IMR-90 (cell line): ENCODE results near the gene CAT. TPM values are rescaled to one million over a fixed set of nuclear protein-coding genes. Genes with fewer than 3 reads are reported as not detected.

Experiments
- ATAC-seq: fragments of 200-7000 bp; cut with Tn5 transposase; 2 replicates; pipeline ENCODE4 v1.9.1; 2020; ENCODE audit warnings: low read depth, mild to moderate bottlenecking, moderate library complexity
- BruUV-seq: library from RNA; stranded (reverse); fragments of 400-500 nt; replicated peaks from 2 replicates; lab custom pipeline; 2021; lab: Mats Ljungman, UMichigan
- CTCF ChIA-PET: fragments of 300-600 bp; formaldehyde crosslinking; extraction: SDS; loops from one replicate; lab custom pipeline; 2021; ENCODE audit warnings: antibody characterized with exemption; lab: Yijun Ruan, JAX
- POLR2A ChIA-PET: fragments of 300-600 bp; sonication (Branson Sonifier 250); formaldehyde crosslinking; loops from one replicate; lab custom pipeline; 2022; ENCODE audit warnings: antibody characterized with exemption; ENCODE audit not compliant: unreplicated experiment; lab: Charles Lee
- DNase-seq: peaks from one replicate; pipeline ENCODE4 v3.0.0; 2013
- H2AFZ ChIP-seq: replicated peaks from 2 replicates; pipeline ENCODE3; 2013; ENCODE audit warnings: low read length, mild to moderate bottlenecking; ENCODE audit not compliant: poor library complexity
- H2AK5ac ChIP-seq: 2 replicates; pipeline ENCODE4 v1.6.1; 2013; ENCODE audit warnings: low read depth, low read length, inconsistent platforms
- H2AK9ac ChIP-seq: replicated peaks from 2 replicates; pipeline ENCODE3; 2013; ENCODE audit warnings: mild to moderate bottlenecking, low read depth, low read length, moderate library complexity; ENCODE audit not compliant: poor library complexity
- H2BK120ac ChIP-seq: 2 replicates; pipeline ENCODE4 v1.6.1; 2013; ENCODE audit warnings: low read depth, low read length, inconsistent platforms
- H2BK15ac ChIP-seq: 3 replicates; pipeline ENCODE4 v1.6.1; 2013; ENCODE audit warnings: low read depth, low read length, inconsistent platforms
- H2BK20ac ChIP-seq: 2 replicates; pipeline ENCODE4 v1.6.1; 2013; ENCODE audit warnings: low read depth, mild to moderate bottlenecking, inconsistent platforms, low read length, moderate library complexity
- H2BK5ac ChIP-seq: 2 replicates; pipeline ENCODE4 v1.6.1; 2013; ENCODE audit warnings: mild to moderate bottlenecking, low read depth, low read length, inconsistent platforms; ENCODE audit not compliant: poor library complexity, severe bottlenecking
- H3K14ac ChIP-seq: replicated peaks from 2 replicates; pipeline ENCODE4 v1.6.1; 2013; ENCODE audit warnings: low read depth, low read length, inconsistent platforms
- H3K18ac ChIP-seq: 2 replicates; pipeline ENCODE4 v1.6.1; 2013; ENCODE audit warnings: low read depth, low read length, control low read depth
- H3K23ac ChIP-seq: 2 replicates; pipeline ENCODE4 v1.6.1; 2013; ENCODE audit warnings: low read depth, low read length, inconsistent platforms
- H3K27ac ChIP-seq: 2 replicates; pipeline ENCODE4 v1.5.1; 2013; ENCODE audit warnings: mild to moderate bottlenecking, control low read depth, low read length; ENCODE audit not compliant: insufficient read depth
- H3K27me3 ChIP-seq: 2 replicates; pipeline ENCODE4 v1.6.1; 2013; ENCODE audit warnings: low read length; ENCODE audit not compliant: control insufficient read depth, insufficient read depth
- H3K36me3 ChIP-seq: 2 replicates; pipeline ENCODE4 v1.6.1; 2013; ENCODE audit warnings: low read length, mixed read lengths; ENCODE audit not compliant: control insufficient read depth, insufficient read depth
- H3K4ac ChIP-seq: 2 replicates; pipeline ENCODE4 v1.6.1; 2013; ENCODE audit warnings: low read depth, low read length, inconsistent platforms
- H3K4me1 ChIP-seq: 2 replicates; pipeline ENCODE4 v1.6.1; 2013; ENCODE audit warnings: low read length, mixed read lengths; ENCODE audit not compliant: control insufficient read depth, insufficient read depth
- H3K4me2 ChIP-seq: 2 replicates; pipeline ENCODE4 v1.6.1; 2013; ENCODE audit warnings: low read depth, mild to moderate bottlenecking, control low read depth, low read length, moderate library complexity
- H3K4me3 ChIP-seq: 2 replicates; pipeline ENCODE4 v1.5.1; 2013; ENCODE audit warnings: low read depth, mild to moderate bottlenecking, control low read depth, low read length, moderate library complexity; ENCODE audit not compliant: insufficient read depth
- H3K56ac ChIP-seq: 2 replicates; pipeline ENCODE4 v1.6.1; 2013; ENCODE audit warnings: low read length, inconsistent platforms; ENCODE audit not compliant: insufficient read depth; ENCODE audit errors: extremely low read depth
- H3K79me1 ChIP-seq, 2 experiments: 2 replicates each; pipeline ENCODE4 v1.6.1; 2013; ENCODE audit warnings: low read length in 2 of 2, inconsistent platforms in 1 of 2, low read depth in 1 of 2
- H3K9ac ChIP-seq: 2 replicates; pipeline ENCODE4 v1.6.1; 2013; ENCODE audit warnings: low read depth, low read length, control low read depth
- H3K9me1 ChIP-seq: 2 replicates; pipeline ENCODE4 v1.6.1; 2013; ENCODE audit warnings: low read length, inconsistent platforms; ENCODE audit not compliant: insufficient read depth
- H3K9me3 ChIP-seq: 2 replicates; pipeline ENCODE4 v1.6.1; 2013; ENCODE audit warnings: low read length; ENCODE audit not compliant: control insufficient read depth, insufficient read depth
- H4K20me1 ChIP-seq: 2 replicates; pipeline ENCODE4 v1.6.1; 2013; ENCODE audit warnings: low read length, inconsistent platforms; ENCODE audit not compliant: insufficient read depth
- H4K5ac ChIP-seq: 2 replicates; pipeline ENCODE4 v1.6.1; 2013; ENCODE audit warnings: mild to moderate bottlenecking, low read depth, low read length, control low read depth
- H4K8ac ChIP-seq, 2 experiments: 2 replicates each; pipeline ENCODE4 v1.6.1; 2013; ENCODE audit warnings: low read depth in 2 of 2, low read length in 2 of 2, control low read depth in 1 of 2, inconsistent platforms in 1 of 2
- H4K91ac ChIP-seq: 2 replicates; pipeline ENCODE4 v1.6.1; 2013; ENCODE audit warnings: low read depth, low read length, inconsistent platforms; ENCODE audit not compliant: insufficient read depth
- CHD1 ChIP-seq: IDR thresholded peaks from 2 replicates; pipeline ENCODE4 v1.6.1; 2012; ENCODE audit warnings: low read depth, low read length, improper control_type of control experiment
- ELK1 ChIP-seq: fragments of 150-350 bp; IDR thresholded peaks from 2 replicates; pipeline ENCODE4 v1.6.1; 2016; ENCODE audit warnings: low read depth, mild to moderate bottlenecking, low read length, moderate library complexity, borderline replicate concordance
- RAD21 ChIP-seq: IDR thresholded peaks from 2 replicates; pipeline ENCODE4 v1.6.1; 2012; ENCODE audit warnings: low read length, improper control_type of control experiment
- RCOR1 ChIP-seq: IDR thresholded peaks from 2 replicates; pipeline ENCODE4 v1.6.1; 2012; ENCODE audit warnings: mild to moderate bottlenecking, low read length, improper control_type of control experiment; ENCODE audit not compliant: insufficient replicate concordance
- SMC3 ChIP-seq: fragments of 150-350 bp; IDR thresholded peaks from 2 replicates; pipeline ENCODE4 v1.6.1; 2016; ENCODE audit warnings: low read depth, mild to moderate bottlenecking, antibody characterized with exemption, low read length, moderate library complexity
- WGBS, 2 experiments: methylation state at CpG; one replicate each; pipeline versions ENCODE4 v1.1.5 to v1.1.7; 2013; ENCODE audit warnings: missing lambda C conversion rate in 2 of 2; ENCODE audit not compliant: insufficient read length in 1 of 2; ENCODE audit errors: extremely low coverage in 2 of 2; 5-methylcytosine and 5-hydroxymethylcytosine counted together
- dilution Hi-C: fragments of 300-500 bp; cut with HindIII; formaldehyde crosslinking; loops from one replicate; pipeline ENCODE4 v1.14.3; 2018; ENCODE audit warnings: low sequenced_read_pairs; ENCODE audit not compliant: unreplicated experiment
- in situ Hi-C: fragments of 300-500 bp; cut with MboI; formaldehyde crosslinking; loops from 3 replicates; pipeline ENCODE4 v1.14.3; 2019; ENCODE audit warnings: low sequenced_read_pairs, inconsistent platforms, mixed read lengths
- intact Hi-C: fragments of 100-400 bp; cut with micrococcal nuclease; formaldehyde crosslinking; loops from 2 replicates; pipeline ENCODE4 v1.10.0; 2022
- polyA plus RNA-seq, 3 experiments: library from polyadenylated mRNA; depleted of rRNA; stranded (reverse); fragments of >200 nt; gene quantifications; 2 replicates each; pipeline ENCODE4 v1.2.3, GENCODE V29; 2012; ENCODE audit warnings: low replicate concordance in 1 of 3
- total RNA-seq: library from RNA; depleted of rRNA; stranded (reverse); fragments of >200 nt; gene quantifications from 2 replicates; pipeline ENCODE4 v1.2.3, GENCODE V29; 2012
- TF ChIP-seq, protein P1 (sequence below): conservative IDR thresholded peaks from 2 replicates; pipeline ENCODE4 v1.5.1; 2012; ENCODE audit warnings: mild to moderate bottlenecking, low read depth, low read length, improper control_type of control experiment

The CAT gene
- total and polyA plus RNA-seq, 2 of the 4 experiments (the other 2 are of a cell fraction), result 52.5 to 80.5 TPM

DNA sequence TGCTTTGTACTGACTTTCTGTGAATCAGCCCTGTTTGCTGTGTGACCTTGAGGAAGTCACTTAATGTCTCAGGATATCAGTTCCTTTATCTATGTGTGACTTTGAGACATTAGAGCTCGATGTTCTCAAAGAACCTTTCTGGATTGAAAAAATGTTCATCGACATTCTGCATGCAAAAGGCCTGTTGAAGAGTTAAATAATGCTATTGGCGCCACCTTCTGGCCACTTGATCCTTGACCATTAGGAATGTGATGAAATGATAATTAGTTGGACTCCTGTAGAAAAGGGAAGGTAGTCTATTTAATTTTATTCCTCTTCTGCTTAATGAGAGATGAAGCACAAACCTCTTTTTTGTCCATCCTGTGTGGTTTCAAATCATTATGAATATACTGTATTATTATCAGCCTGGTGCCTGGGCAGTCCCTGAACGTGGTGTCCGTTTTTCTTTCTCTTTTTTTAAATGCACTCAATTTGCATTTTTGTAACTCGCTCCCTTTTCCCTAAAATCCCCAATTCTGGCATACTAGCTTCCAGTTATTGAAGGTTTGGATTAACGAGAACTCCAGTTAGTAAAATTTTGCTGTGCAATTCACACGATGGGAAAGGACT, 54.2 kb downstream of the CAT start:
- H3K23ac ChIP-seq, result no peak overlapping the region

More for the DNA sequence above, 54.2 kb downstream of the CAT start:
- POLR2A ChIA-PET, result no interaction called here
- H2AFZ ChIP-seq, result no peak overlapping the region
- no peak overlapping the region for H3K27ac ChIP-seq
- H2BK20ac ChIP-seq, result no peak overlapping the region
- no peak overlapping the region for H3K9ac ChIP-seq
- no peak overlapping the region for H2AK9ac ChIP-seq
- H3K56ac ChIP-seq, result no peak overlapping the region
- dilution Hi-C loops (no loop called here), in situ Hi-C loops (loop anchor here (5.0 to 10.0 kb wide), 2 partner anchors 126 to 318 kb away; no protein-coding TSS in a partner anchor), intact Hi-C loops (loop anchor here (2.0 to 10.0 kb wide), 3 partner anchors 134 to 498 kb away; partner anchors contain the start of gene ABTB2)
- H3K4ac ChIP-seq, result no peak overlapping the region
- TF ChIP-seq, protein P1, sequence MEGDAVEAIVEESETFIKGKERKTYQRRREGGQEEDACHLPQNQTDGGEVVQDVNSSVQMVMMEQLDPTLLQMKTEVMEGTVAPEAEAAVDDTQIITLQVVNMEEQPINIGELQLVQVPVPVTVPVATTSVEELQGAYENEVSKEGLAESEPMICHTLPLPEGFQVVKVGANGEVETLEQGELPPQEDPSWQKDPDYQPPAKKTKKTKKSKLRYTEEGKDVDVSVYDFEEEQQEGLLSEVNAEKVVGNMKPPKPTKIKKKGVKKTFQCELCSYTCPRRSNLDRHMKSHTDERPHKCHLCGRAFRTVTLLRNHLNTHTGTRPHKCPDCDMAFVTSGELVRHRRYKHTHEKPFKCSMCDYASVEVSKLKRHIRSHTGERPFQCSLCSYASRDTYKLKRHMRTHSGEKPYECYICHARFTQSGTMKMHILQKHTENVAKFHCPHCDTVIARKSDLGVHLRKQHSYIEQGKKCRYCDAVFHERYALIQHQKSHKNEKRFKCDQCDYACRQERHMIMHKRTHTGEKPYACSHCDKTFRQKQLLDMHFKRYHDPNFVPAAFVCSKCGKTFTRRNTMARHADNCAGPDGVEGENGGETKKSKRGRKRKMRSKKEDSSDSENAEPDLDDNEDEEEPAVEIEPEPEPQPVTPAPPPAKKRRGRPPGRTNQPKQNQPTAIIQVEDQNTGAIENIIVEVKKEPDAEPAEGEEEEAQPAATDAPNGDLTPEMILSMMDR, result peak; percentile 69
- no peak for TF ChIP-seq RCOR1
- TF ChIP-seq ELK1, result no peak
- peak; percentile 52 for TF ChIP-seq RAD21
- no peak for TF ChIP-seq CHD1
- TF ChIP-seq SMC3, result peak; percentile 48; the same call in 1 of the 2 replicates
- BruUV-seq, result no TSS peak
- H4K8ac ChIP-seq, result no peak overlapping the region
- H3K4me2 ChIP-seq, result no peak overlapping the region
- H3K14ac ChIP-seq, result no peak overlapping the region
- peaks cover 46% of the 10 kb centered on the region for H3K27me3 ChIP-seq
- CTCF ChIA-PET, result interaction anchor here (0.6 to 1.7 kb wide), 9 partner anchors 11 to 682 kb away, joined by 3 to 7 read pairs (median 4); no protein-coding TSS in a partner anchor
- H3K9me1 ChIP-seq, result no peaks in the 10 kb centered on the region
- no peaks in the 10 kb centered on the region for H3K9me3 ChIP-seq
- no peak overlapping the region for H4K91ac ChIP-seq
- no peaks in the 10 kb centered on the region for H3K36me3 ChIP-seq
- H2AK5ac ChIP-seq, result no peak overlapping the region
- no peak overlapping the region for H2BK120ac ChIP-seq
- H3K4me1 ChIP-seq, result no peaks in the 10 kb centered on the region
- no peaks in the 10 kb centered on the region for H3K79me1 ChIP-seq
- no peak overlapping the region for H2BK15ac ChIP-seq
- no peak overlapping the region for H2BK5ac ChIP-seq
- DNase-seq (peak; percentile 51), ATAC-seq (peak; percentile 75)
- no peak overlapping the region for H4K5ac ChIP-seq
- no peak overlapping the region for H3K18ac ChIP-seq
- H3K4me3 ChIP-seq, result no peak overlapping the region
- H4K20me1 ChIP-seq, result no peaks in the 10 kb centered on the region
- WGBS, 2 experiments, result 100% methylated on average over 1 of the region's 8 CpGs; no CpG with 5 or more reads in 1 of the 2 experiments
